Heart left ventricle (tissue), 13 donors: ENCODE measurements around the gene ARPC3.

Experiments used
- CTCF ChIP-seq, 12 donors: fragments of 200-600 bp; sonication (generic) in 4 of 12; IDR thresholded peaks; one replicate each; pipeline versions ENCODE4 v1.5.0 to v1.8.0; 2018 to 2022; ENCODE audit warnings: antibody characterized with exemption in 12 of 12, mild to moderate bottlenecking in 5 of 12
- POLR2A ChIP-seq, 2 donors: fragments of 450-650 bp; IDR thresholded peaks; one replicate each; pipeline ENCODE4 v1.6.1; 2017; ENCODE audit warnings: antibody characterized with exemption in 2 of 2, mild to moderate bottlenecking in 2 of 2, moderate library complexity in 2 of 2
- donor health status: ischemic (EF 13 %, LVEDD 7.1; RV severe dilation, severe dysfunction).
- donor health status: DM: no; HTN: yes; CAD: no.
- donor health status: DM: no; HTN: no; CAD: no.
- donor health status: ischemic (EF 25% LVEDD 6.9; RV normal size, moderate dysfunction).
- donor health status: ischemic (EF 25% LVEDD 5.7; RV mildly dilated, moderate dysfunction).
- donor health status: ischemic (EF 35%, LVEDD 5.7; RV mildly dilated, moderate dysfunction).
- donor health status: nonischemic (EF 11% LVEDD 7.7; RV severe dilation, severe dysfunction).
- donor health status: DM: yes; HTN: yes; CAD: no.
- donor health status: PGD.
- donor health status: ischemic (EF 29% LVEDD 5.4; RV normal size, mild dysfunction).
- donor health status: nonischemic (EF 23%, LVEDD 6.1; RV moderate dilation, normal function).

- TF ChIP-seq CTCF (IDR thresholded peaks at IDR 0.05) (no peak), POLR2A (IDR thresholded peaks at IDR 0.05) (no peak)
Measured at GRCh38 chr12:110451263-110451662, 1.1 kb upstream of the ARPC3 start.
